IMR-90 (cell line): ENCODE data around the gene KRT78. TPM values are rescaled to one million over a fixed set of nuclear protein-coding genes. Genes with fewer than 3 reads are reported as not detected.

Experiments
- ATAC-seq: fragments of 200-7000 bp; cut with Tn5 transposase; 2 replicates; pipeline ENCODE4 v1.9.1; 2020; ENCODE audit warnings: low read depth, mild to moderate bottlenecking, moderate library complexity
- BruUV-seq: library from RNA; stranded (reverse); fragments of 400-500 nt; replicated peaks from 2 replicates; lab custom pipeline; 2021; lab: Mats Ljungman, UMichigan
- CTCF ChIA-PET: fragments of 300-600 bp; formaldehyde crosslinking; extraction: SDS; loops from one replicate; lab custom pipeline; 2021; ENCODE audit warnings: antibody characterized with exemption; lab: Yijun Ruan, JAX
- POLR2A ChIA-PET: fragments of 300-600 bp; sonication (Branson Sonifier 250); formaldehyde crosslinking; loops from one replicate; lab custom pipeline; 2022; ENCODE audit warnings: antibody characterized with exemption; ENCODE audit not compliant: unreplicated experiment; lab: Charles Lee
- DNase-seq: peaks from one replicate; pipeline ENCODE4 v3.0.0; 2013
- H2AFZ ChIP-seq: replicated peaks from 2 replicates; pipeline ENCODE3; 2013; ENCODE audit warnings: low read length, mild to moderate bottlenecking; ENCODE audit not compliant: poor library complexity
- H2AK5ac ChIP-seq: 2 replicates; pipeline ENCODE4 v1.6.1; 2013; ENCODE audit warnings: low read depth, low read length, inconsistent platforms
- H2AK9ac ChIP-seq: replicated peaks from 2 replicates; pipeline ENCODE3; 2013; ENCODE audit warnings: mild to moderate bottlenecking, low read depth, low read length, moderate library complexity; ENCODE audit not compliant: poor library complexity
- H2BK120ac ChIP-seq: 2 replicates; pipeline ENCODE4 v1.6.1; 2013; ENCODE audit warnings: low read depth, low read length, inconsistent platforms
- H2BK15ac ChIP-seq: 3 replicates; pipeline ENCODE4 v1.6.1; 2013; ENCODE audit warnings: low read depth, low read length, inconsistent platforms
- H2BK20ac ChIP-seq: 2 replicates; pipeline ENCODE4 v1.6.1; 2013; ENCODE audit warnings: low read depth, mild to moderate bottlenecking, inconsistent platforms, low read length, moderate library complexity
- H2BK5ac ChIP-seq: 2 replicates; pipeline ENCODE4 v1.6.1; 2013; ENCODE audit warnings: mild to moderate bottlenecking, low read depth, low read length, inconsistent platforms; ENCODE audit not compliant: poor library complexity, severe bottlenecking
- H3K14ac ChIP-seq: replicated peaks from 2 replicates; pipeline ENCODE4 v1.6.1; 2013; ENCODE audit warnings: low read depth, low read length, inconsistent platforms
- H3K18ac ChIP-seq: 2 replicates; pipeline ENCODE4 v1.6.1; 2013; ENCODE audit warnings: low read depth, low read length, control low read depth
- H3K23ac ChIP-seq: 2 replicates; pipeline ENCODE4 v1.6.1; 2013; ENCODE audit warnings: low read depth, low read length, inconsistent platforms
- H3K27ac ChIP-seq: 2 replicates; pipeline ENCODE4 v1.5.1; 2013; ENCODE audit warnings: mild to moderate bottlenecking, control low read depth, low read length; ENCODE audit not compliant: insufficient read depth
- H3K27me3 ChIP-seq: 2 replicates; pipeline ENCODE4 v1.6.1; 2013; ENCODE audit warnings: low read length; ENCODE audit not compliant: control insufficient read depth, insufficient read depth
- H3K36me3 ChIP-seq: 2 replicates; pipeline ENCODE4 v1.6.1; 2013; ENCODE audit warnings: low read length, mixed read lengths; ENCODE audit not compliant: control insufficient read depth, insufficient read depth
- H3K4ac ChIP-seq: 2 replicates; pipeline ENCODE4 v1.6.1; 2013; ENCODE audit warnings: low read depth, low read length, inconsistent platforms
- H3K4me1 ChIP-seq: 2 replicates; pipeline ENCODE4 v1.6.1; 2013; ENCODE audit warnings: low read length, mixed read lengths; ENCODE audit not compliant: control insufficient read depth, insufficient read depth
- H3K4me2 ChIP-seq: 2 replicates; pipeline ENCODE4 v1.6.1; 2013; ENCODE audit warnings: low read depth, mild to moderate bottlenecking, control low read depth, low read length, moderate library complexity
- H3K4me3 ChIP-seq: 2 replicates; pipeline ENCODE4 v1.5.1; 2013; ENCODE audit warnings: low read depth, mild to moderate bottlenecking, control low read depth, low read length, moderate library complexity; ENCODE audit not compliant: insufficient read depth
- H3K56ac ChIP-seq: 2 replicates; pipeline ENCODE4 v1.6.1; 2013; ENCODE audit warnings: low read length, inconsistent platforms; ENCODE audit not compliant: insufficient read depth; ENCODE audit errors: extremely low read depth
- H3K79me1 ChIP-seq, 2 experiments: 2 replicates each; pipeline ENCODE4 v1.6.1; 2013; ENCODE audit warnings: low read length in 2 of 2, inconsistent platforms in 1 of 2, low read depth in 1 of 2
- H3K9ac ChIP-seq: 2 replicates; pipeline ENCODE4 v1.6.1; 2013; ENCODE audit warnings: low read depth, low read length, control low read depth
- H3K9me1 ChIP-seq: 2 replicates; pipeline ENCODE4 v1.6.1; 2013; ENCODE audit warnings: low read length, inconsistent platforms; ENCODE audit not compliant: insufficient read depth
- H3K9me3 ChIP-seq: 2 replicates; pipeline ENCODE4 v1.6.1; 2013; ENCODE audit warnings: low read length; ENCODE audit not compliant: control insufficient read depth, insufficient read depth
- H4K20me1 ChIP-seq: 2 replicates; pipeline ENCODE4 v1.6.1; 2013; ENCODE audit warnings: low read length, inconsistent platforms; ENCODE audit not compliant: insufficient read depth
- H4K5ac ChIP-seq: 2 replicates; pipeline ENCODE4 v1.6.1; 2013; ENCODE audit warnings: mild to moderate bottlenecking, low read depth, low read length, control low read depth
- H4K8ac ChIP-seq, 2 experiments: 2 replicates each; pipeline ENCODE4 v1.6.1; 2013; ENCODE audit warnings: low read depth in 2 of 2, low read length in 2 of 2, control low read depth in 1 of 2, inconsistent platforms in 1 of 2
- H4K91ac ChIP-seq: 2 replicates; pipeline ENCODE4 v1.6.1; 2013; ENCODE audit warnings: low read depth, low read length, inconsistent platforms; ENCODE audit not compliant: insufficient read depth
- BHLHE40 ChIP-seq: fragments of 150-350 bp; IDR thresholded peaks from 2 replicates; pipeline ENCODE4 v1.6.1; 2016; ENCODE audit warnings: mild to moderate bottlenecking, low read depth, low read length
- CEBPB ChIP-seq: IDR thresholded peaks from 2 replicates; pipeline ENCODE4 v1.6.1; 2012; ENCODE audit warnings: low read depth, low read length, improper control_type of control experiment
- CHD1 ChIP-seq: IDR thresholded peaks from 2 replicates; pipeline ENCODE4 v1.6.1; 2012; ENCODE audit warnings: low read depth, low read length, improper control_type of control experiment
- CTCF ChIP-seq: conservative IDR thresholded peaks from 2 replicates; pipeline ENCODE4 v1.5.1; 2012; ENCODE audit warnings: mild to moderate bottlenecking, low read depth, low read length, improper control_type of control experiment
- ELK1 ChIP-seq: fragments of 150-350 bp; IDR thresholded peaks from 2 replicates; pipeline ENCODE4 v1.6.1; 2016; ENCODE audit warnings: low read depth, mild to moderate bottlenecking, low read length, moderate library complexity, borderline replicate concordance
- FOS ChIP-seq: fragments of 150-350 bp; IDR thresholded peaks from 2 replicates; pipeline ENCODE4 v1.6.1; 2016; ENCODE audit warnings: low read depth, low read length
- MAFK ChIP-seq: IDR thresholded peaks from 2 replicates; pipeline ENCODE4 v1.6.1; 2012; ENCODE audit warnings: low read depth, low read length, improper control_type of control experiment
- MAZ ChIP-seq: IDR thresholded peaks from 2 replicates; pipeline ENCODE4 v1.6.1; 2012; ENCODE audit warnings: low read depth, mild to moderate bottlenecking, low read length, improper control_type of control experiment, moderate library complexity, borderline replicate concordance
- MXI1 ChIP-seq: IDR thresholded peaks from 2 replicates; pipeline ENCODE4 v1.6.1; 2012; ENCODE audit warnings: low read depth, mild to moderate bottlenecking, low read length, moderate library complexity, borderline replicate concordance
- NFE2L2 ChIP-seq: fragments of 150-350 bp; IDR thresholded peaks from 2 replicates; pipeline ENCODE4 v1.6.1; 2016; ENCODE audit warnings: low read depth, mild to moderate bottlenecking, low read length
- POLR2A ChIP-seq: IDR thresholded peaks from 2 replicates; pipeline ENCODE4 v1.6.1; 2012; ENCODE audit warnings: mild to moderate bottlenecking, low read depth, low read length
- RAD21 ChIP-seq: IDR thresholded peaks from 2 replicates; pipeline ENCODE4 v1.6.1; 2012; ENCODE audit warnings: low read length, improper control_type of control experiment
- RCOR1 ChIP-seq: IDR thresholded peaks from 2 replicates; pipeline ENCODE4 v1.6.1; 2012; ENCODE audit warnings: mild to moderate bottlenecking, low read length, improper control_type of control experiment; ENCODE audit not compliant: insufficient replicate concordance
- RFX5 ChIP-seq: IDR thresholded peaks from 2 replicates; pipeline ENCODE4 v1.8.0; 2012; ENCODE audit warnings: low read depth, mild to moderate bottlenecking, low read length, moderate library complexity
- USF2 ChIP-seq: fragments of 150-350 bp; IDR thresholded peaks from 2 replicates; pipeline ENCODE4 v1.6.1; 2017; ENCODE audit warnings: mild to moderate bottlenecking, antibody characterized with exemption, low read length, low read depth
- WGBS, 2 experiments: methylation state at CpG; one replicate each; pipeline versions ENCODE4 v1.1.5 to v1.1.7; 2013; ENCODE audit warnings: missing lambda C conversion rate in 2 of 2; ENCODE audit not compliant: insufficient read length in 1 of 2; ENCODE audit errors: extremely low coverage in 2 of 2; 5-methylcytosine and 5-hydroxymethylcytosine counted together
- dilution Hi-C: fragments of 300-500 bp; cut with HindIII; formaldehyde crosslinking; loops from one replicate; pipeline ENCODE4 v1.14.3; 2018; ENCODE audit warnings: low sequenced_read_pairs; ENCODE audit not compliant: unreplicated experiment
- in situ Hi-C: fragments of 300-500 bp; cut with MboI; formaldehyde crosslinking; loops from 3 replicates; pipeline ENCODE4 v1.14.3; 2019; ENCODE audit warnings: low sequenced_read_pairs, inconsistent platforms, mixed read lengths
- intact Hi-C: fragments of 100-400 bp; cut with micrococcal nuclease; formaldehyde crosslinking; loops from 2 replicates; pipeline ENCODE4 v1.10.0; 2022
- polyA plus RNA-seq, 3 experiments: library from polyadenylated mRNA; depleted of rRNA; stranded (reverse); fragments of >200 nt; gene quantifications; 2 replicates each; pipeline ENCODE4 v1.2.3, GENCODE V29; 2012; ENCODE audit warnings: low replicate concordance in 1 of 3
- total RNA-seq: library from RNA; depleted of rRNA; stranded (reverse); fragments of >200 nt; gene quantifications from 2 replicates; pipeline ENCODE4 v1.2.3, GENCODE V29; 2012

Gene KRT78
- total and polyA plus RNA-seq, 2 of the 4 experiments (the other 2 are of a cell fraction), result not detected

- Histone ChIP-seq H3K56ac (no peak overlapping the region), H3K27ac (no peak overlapping the region), H3K9me1 (no peaks in the 10 kb centered on the region), H3K9me3 (no peaks in the 10 kb centered on the region), H3K9ac (no peak overlapping the region), H2BK5ac (no peak overlapping the region), H4K5ac (no peak overlapping the region), H3K18ac (no peak overlapping the region), H2AK9ac (no peak overlapping the region), H4K20me1 (no peaks in the 10 kb centered on the region), H3K14ac (no peak overlapping the region), H3K4ac (no peak overlapping the region), H3K27me3 (peaks cover 42% of the 10 kb centered on the region), H4K8ac (no peak overlapping the region), H3K36me3 (no peaks in the 10 kb centered on the region), H3K23ac (no peak overlapping the region), H2BK120ac (no peak overlapping the region), H4K91ac (no peak overlapping the region), H3K4me2 (no peak overlapping the region), H2AFZ (no peak overlapping the region), H2BK20ac (no peak overlapping the region), H3K4me3 (no peak overlapping the region), H2BK15ac (no peak overlapping the region), H2AK5ac (no peak overlapping the region), H3K79me1 (no peaks in the 10 kb centered on the region), H3K4me1 (no peaks in the 10 kb centered on the region)
- ChIA-PET POLR2A (no interaction called here), CTCF (no interaction called here)
- ATAC-seq (no peak), DNase-seq (no peak)
- no TSS peak for BruUV-seq
- in situ Hi-C loops, result no loop called here
- dilution Hi-C loops, result no loop called here
- 66% methylated on average over 6 of the region's 10 CpGs; no CpG with 5 or more reads in 1 of the 2 experiments for WGBS, 2 experiments
- intact Hi-C loops, result no loop called here
- TF ChIP-seq RAD21 (no peak), MAZ (no peak), ELK1 (no peak), POLR2A (no peak), MAFK (no peak), FOS (no peak), CEBPB (no peak), USF2 (no peak), RFX5 (no peak), CHD1 (no peak), MXI1 (no peak), NFE2L2 (no peak), RCOR1 (no peak), CTCF (no peak), BHLHE40 (no peak)
Observed at GRCh38 chr12:52792185-52793029, 56.4 kb downstream of the KRT78 start.
